ENCODE data around the gene ITGB5.

- no peak for TF ChIP-seq CTCF (IDR thresholded peaks at IDR 0.05)
- TF ChIP-seq EP300 (IDR thresholded peaks at IDR 0.05) = no peak
Observed at GRCh38 chr3:124935794-124936542, 48.8 kb upstream of the ITGB5 start.
